SIG-M5 treated with dmso at 0.1 percent for 504 hours (cell line): Measurements from ENCODE around the gene FOXF1.

Source experiments
- DNase-seq: peaks from one replicate; lab custom pipeline; 2025; ENCODE audit not compliant: unreplicated experiment; lab: John Stamatoyannopoulos, UW

The FOXF1 gene

DNA sequence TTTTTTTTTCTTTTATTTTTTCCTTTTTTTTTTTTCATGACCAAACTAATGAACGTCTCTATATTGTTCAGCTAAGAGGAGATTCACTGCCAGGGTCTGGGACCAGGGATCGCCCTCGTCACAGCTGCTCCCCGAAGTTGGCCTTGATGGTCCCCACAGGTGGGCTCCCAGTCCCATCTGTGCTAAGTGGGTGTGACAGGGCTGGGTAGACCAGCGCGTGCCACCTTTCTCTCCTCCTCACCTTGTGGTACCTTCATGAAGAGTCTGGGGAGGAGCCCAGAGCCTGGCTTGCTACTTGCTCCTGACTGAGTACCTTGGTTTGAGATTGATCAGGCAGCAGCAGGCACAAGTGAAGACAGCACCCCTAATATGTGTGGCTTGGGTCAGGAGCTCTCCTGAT lies 6.5 kb upstream of the FOXF1 start:
- no peak for DNase-seq

DNA sequence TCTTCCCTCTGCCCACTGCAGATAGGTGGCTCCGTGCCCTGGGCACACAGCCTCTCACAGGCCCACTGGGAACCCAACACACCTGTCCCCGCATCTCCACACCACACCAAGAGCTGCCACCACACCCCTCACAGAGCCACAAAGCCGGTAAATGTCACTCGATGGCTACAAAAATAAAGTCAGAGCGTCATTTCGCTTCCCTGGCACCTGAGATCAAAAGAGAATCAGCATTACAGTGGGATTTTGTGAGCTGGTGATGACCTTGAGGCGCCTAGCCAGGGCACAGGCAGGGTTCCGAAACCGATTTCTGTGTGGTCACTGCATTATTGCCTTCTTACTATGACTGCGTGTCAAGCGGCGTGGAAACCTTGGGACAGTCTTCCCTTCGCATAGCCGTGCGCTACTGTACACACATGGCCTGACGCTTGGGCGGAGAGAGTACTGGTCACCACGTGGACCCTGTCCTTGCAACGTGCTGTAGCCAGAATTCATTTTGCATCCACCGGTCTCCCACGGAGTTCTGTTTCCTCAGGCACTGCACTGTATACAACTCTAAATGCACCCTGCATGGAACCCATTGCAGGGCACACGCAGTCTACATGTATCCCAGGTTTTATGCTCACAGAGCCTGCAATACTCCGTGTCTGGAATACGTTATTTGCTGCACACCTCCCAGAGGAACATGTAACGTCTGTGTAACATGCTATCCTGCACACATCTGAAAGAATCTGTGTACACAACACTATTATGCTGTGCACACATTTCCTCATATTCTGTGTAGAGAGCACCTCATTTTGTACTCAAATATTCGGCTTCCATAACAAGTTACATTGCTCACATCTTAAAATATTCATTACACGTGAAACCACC lies 5.8 kb upstream of the FOXF1 start:
- DNase-seq: no peak

DNA sequence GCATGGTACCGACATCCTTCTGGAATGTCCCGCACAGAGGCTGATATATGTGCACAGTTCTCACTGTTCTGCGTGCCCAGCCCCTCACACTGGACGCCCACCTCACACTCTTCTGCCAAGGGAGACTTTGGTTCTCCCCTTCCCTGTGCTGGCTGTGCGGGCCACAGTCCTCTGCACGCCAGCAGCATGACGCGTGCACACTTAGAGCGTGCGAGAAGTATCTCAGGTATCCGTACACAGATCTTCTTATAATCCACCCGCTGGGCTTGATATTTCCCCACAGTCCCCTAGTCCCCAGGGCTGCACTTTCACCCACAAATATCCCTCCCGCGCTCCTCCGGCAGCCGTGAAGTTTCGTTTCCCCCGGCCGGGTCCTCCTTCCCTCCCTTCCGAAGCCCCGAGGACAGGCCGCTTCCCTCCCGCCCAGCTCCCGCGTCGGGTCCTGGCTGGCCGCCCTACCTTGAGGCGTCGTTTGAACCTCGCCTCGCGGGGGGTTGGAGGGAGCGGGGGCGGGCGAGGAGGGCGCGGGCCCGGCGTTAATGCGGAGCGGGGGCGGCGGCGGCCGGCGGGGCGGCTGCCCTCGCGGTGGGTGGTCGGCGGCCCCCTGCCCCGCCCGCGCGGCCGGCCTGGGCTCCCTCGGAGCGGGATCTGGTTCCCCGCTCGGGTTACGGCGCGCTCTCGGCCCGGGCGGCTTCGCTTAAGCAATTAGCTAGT lies 5.0 kb upstream of the FOXF1 start:
- no peak for DNase-seq

DNA sequence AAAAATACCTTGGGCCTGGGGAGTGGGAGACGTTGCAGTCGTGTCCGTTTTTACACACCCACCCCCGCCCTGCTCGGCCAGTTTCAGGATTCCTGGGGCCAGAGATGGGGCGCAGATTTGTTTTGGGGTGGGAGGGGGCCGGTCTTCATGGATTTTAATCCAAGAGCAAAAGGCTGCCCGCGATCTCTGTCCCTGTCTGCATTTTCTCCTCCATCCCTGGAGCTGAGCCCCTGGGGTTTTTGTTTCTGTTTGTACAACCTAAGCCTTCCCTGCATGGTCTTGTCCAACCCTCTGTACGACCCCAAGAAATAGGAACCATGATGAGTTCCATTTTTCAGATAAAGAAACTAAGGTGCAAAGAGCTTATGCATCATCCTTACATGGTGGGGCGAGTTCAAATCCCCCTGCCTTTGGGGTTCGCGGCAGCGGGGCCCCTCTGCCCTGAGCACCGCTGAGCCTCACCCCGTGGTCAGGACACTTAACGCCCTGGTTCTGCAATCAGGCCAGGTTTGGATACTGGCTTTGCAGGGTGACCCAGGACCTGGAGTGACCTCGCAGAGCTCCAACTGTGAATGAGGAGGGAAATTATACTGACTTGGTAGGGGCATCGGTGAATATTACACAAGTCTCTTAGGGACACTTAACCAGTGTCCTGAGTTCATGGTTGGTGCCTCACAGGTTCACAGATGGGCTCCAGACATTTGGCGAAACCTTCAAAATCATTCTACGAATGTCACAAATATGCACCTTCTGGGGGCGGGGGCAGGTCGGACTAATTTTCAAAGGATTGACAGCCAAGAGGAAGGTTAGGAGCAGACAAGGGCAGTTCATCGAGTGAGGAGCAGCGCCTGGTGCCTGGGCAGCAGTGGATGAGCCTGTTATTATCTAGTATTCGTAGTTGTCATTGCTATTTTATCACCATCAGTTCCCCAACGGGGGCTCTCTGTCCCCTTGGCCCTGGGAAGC lies 4.1 kb upstream of the FOXF1 start:
- no peak for DNase-seq

DNA sequence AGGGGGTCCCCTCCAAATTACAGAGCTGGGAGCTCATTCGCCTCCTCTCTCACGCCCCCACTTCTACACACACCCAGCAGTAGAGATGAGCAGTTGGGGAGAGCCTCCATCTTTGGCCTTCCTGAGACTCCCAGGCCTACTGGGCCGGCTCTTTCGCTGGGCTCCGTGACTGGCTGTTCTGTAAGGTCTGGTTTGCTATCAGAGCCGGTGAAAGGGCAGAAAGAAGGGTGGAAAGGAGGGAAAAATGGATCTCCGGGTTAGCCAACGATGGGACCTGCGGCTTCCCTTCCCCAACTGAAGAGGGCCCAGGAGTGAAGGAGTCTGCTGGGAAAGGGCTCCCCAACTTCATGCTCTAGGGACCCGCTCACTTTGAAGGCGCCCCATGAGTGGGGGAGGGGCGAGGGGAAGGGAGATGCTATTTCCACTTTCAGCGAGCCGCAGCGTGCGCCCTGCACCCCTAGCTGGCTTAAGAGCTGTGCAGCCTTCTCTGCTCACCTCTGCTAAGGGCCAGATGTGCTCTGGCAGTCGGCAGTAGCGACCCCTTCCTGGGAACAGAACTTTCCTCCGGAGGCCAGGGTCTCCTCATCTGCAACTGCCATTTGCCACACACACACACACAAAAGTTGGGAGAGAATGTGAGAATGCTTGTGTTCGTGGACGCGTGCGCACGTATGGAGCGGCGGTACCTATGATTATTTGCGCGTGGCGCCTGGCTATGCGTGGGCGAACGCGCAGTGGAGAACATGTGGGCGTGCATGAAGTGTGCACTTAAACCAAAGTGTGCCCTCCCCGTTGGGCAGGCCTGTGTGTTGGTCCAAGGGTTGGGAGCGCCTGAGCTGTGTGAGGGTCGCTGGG lies 2.9 kb upstream of the FOXF1 start:
- DNase-seq: no peak

DNA sequence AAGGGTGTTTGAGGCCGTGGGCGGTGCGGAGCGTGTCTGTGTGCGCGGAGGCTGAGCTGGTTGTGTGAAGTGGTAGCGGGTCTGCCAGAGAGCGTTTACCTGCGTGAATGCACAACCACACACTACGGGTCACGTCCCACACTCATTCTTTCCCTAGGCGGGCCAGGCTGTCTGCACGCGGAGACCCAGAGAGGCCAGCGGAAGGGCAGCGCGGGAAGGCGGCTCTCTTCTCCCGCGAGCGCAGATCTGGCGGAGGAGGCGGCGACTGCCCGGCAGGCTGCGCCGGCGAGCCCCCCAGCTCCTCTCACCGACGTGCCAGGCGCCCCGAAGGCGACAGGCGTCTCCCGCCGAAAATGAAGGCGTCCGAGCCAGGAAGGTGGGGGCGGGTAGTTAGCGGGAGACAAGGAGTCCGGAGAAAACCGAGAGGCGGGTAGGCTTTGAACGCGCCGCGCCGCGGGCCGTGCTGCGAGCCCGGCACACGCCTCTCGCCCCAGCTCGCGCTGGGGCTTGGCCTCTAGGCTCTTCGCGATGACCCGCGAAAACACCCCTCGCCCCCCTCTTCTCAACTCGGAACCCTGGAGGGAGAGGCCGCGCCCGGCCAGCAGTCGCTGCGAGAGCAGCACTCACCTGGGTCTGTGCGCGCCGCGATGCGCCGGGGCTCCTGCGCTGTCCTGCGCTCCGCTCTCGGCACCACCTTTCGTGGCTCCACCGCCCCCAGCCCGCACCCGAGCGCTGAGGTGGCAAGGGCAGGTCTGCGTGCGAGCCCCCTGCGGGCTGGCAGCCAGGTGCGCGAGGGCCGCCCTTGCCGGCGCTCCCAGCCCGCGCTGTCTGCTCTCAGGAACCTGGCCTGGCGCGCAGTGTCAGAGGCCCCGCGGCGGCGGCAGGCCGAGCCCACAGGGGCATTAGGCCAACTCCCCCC lies 2.0 kb upstream of the FOXF1 start:
- no peak for DNase-seq

DNA sequence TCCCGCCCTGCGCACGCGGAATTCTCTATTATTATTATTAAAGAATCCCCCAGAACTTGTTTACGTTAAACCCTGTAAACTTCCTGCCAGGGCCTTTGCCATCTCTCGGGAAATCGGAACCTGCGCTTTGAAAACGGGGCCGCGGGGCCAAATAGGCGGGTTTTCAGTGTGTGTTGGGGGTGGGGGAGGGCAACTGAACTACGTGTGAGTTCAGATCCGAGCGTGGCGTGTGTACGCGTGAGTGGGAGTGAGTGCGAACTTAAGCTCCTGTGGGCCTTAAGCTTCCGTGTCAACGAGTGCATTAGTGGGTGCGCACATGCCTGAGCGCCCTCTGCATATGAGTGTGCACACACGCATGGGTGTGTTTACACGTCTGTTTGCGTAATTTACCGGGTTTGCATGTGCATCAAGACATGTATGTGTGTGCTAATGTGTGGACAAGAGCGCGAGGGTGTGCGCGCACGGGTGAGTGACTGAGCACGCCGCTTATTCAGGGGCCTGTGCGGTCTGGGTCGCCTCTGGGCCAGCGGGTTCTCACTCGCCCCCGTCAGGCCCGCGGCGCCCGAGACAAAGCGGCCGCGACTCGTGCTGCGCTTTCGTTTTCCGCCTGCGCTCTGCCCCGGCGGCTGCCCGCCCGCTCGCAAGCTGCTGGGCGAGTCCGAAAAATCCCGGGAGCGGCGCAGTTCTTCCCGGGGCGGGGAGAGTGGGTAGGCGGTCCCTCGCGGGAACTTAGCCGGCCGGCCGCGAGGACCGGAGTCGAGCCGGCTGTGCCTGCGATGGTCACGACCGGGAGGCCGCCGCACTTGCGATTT lies 1.2 kb upstream of the FOXF1 start:
- DNase-seq: no peak

DNA sequence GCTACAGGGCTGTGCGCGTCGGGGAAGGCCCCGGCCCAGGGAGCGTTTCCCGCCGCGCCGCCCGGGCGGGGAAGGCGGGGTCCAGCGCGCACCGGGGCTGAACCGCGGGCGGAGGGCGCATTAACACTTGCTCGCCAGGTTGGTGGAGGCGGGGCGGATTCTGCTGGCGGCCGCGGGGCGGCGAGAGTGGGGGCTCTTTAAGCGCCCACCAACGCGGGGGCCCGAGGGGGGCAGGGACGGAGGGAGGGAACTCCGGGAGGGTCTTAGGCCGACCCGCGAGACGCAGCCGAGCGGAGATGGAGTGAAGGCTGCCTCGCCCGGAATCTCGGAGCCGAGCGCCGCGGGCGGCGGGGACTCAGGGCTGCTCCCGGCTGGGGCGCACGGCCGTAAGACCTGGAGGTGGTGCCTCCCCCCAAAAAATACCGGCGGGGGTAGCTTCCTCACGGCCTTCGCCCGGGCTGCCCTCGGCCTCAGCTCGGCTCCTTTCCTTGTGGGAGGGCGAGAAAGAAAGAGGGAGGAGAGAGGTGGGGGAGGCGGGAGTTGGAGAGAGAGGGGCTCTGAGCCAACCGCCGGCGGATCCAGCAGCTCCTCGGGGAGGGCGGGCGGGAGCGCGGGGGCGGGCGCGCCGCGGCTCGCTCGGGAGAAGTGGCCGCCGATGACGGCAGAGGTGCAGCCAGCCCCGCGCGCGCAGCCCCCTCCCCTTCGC lies 415 bp upstream of the FOXF1 start:
- no peak for DNase-seq

DNA sequence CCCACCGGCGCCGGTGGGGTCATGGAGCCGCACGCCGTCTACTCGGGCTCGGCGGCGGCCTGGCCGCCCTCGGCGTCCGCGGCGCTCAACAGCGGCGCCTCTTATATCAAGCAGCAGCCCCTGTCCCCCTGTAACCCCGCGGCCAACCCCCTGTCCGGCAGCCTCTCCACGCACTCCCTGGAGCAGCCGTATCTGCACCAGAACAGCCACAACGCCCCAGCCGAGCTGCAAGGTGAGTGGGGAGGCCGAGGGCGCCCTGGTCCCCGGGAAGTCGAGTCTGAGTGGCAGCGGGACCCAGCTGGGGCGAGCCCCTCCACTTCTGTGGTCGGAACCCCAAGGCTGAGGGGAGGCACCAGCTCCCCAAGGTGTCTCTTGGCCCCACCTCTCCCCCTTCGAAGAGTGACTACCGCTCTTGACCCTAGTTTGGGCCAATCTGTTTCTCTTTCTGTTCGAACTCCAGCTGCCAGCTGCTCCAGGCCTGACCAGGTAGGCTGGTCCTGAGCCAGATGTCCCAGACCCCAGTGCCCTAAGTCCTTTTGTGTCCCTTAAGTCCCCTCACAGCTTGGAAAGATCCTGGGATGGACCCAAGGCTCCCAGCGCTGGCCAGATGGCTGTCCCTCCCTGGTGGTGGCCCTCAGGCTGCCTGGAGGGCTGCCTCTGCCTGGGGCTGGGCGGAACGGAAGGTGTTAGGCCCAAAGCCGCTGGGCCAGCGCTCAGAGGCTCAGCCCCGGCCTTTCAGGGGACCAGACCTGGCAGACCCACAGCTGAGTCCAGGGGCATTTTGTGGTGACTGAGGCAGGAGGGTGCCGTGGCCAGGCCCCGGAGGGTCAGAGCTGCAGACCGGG lies 1.2 kb downstream of the FOXF1 start:
- DNase-seq: no peak

DNA sequence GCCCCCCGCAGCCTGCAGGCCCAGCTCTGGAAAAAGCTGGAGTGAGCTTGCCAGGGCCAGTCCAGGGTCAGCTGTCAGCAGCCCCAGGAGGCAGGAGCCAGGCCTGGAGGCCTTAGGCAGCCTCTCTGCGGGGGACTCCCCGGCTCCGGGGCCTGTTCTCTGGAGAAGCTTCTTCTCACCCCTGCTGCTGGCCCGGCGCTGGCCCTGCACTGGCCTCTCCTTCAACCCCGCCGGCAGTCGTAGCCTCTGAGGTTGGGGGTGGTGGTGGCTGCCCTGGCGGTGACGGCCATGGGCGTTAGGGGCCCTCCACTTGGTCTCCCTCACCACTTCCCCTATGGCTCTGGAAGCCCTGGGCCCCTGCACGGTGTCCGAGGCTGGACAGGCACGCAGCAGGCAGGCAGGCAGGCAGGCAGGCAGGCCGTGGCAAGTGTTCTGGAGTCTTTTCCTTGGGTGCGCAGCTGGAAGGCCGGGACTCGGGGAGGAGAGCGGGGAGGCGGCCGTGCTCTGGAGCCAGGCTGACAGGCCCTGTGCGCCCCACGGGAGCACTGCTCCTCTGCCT lies 2.1 kb downstream of the FOXF1 start:
- no peak for DNase-seq

DNA sequence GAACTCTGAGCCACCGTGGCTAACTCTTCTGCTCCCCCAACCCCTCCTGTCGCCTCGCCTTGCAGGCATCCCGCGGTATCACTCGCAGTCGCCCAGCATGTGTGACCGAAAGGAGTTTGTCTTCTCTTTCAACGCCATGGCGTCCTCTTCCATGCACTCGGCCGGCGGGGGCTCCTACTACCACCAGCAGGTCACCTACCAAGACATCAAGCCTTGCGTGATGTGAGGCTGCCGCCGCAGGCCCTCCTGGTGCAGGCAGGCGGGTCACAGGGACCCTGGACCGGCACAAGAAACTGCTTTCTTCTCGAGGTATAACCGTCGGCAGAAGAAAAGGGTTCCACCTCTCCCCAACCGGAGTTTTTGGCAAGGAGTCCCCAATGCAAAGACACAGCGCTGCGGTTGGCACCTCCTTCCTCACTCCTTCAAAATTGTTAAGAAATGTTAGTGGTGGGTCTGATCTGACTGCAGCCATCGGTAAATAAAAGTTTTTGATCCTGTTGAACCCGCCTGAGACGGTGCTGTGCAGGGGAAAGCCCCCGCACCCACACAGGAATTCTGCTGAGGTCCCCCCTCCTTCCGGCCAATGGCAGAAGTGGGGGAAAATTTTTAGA lies 2.6 kb downstream of the FOXF1 start:
- no peak for DNase-seq

DNA sequence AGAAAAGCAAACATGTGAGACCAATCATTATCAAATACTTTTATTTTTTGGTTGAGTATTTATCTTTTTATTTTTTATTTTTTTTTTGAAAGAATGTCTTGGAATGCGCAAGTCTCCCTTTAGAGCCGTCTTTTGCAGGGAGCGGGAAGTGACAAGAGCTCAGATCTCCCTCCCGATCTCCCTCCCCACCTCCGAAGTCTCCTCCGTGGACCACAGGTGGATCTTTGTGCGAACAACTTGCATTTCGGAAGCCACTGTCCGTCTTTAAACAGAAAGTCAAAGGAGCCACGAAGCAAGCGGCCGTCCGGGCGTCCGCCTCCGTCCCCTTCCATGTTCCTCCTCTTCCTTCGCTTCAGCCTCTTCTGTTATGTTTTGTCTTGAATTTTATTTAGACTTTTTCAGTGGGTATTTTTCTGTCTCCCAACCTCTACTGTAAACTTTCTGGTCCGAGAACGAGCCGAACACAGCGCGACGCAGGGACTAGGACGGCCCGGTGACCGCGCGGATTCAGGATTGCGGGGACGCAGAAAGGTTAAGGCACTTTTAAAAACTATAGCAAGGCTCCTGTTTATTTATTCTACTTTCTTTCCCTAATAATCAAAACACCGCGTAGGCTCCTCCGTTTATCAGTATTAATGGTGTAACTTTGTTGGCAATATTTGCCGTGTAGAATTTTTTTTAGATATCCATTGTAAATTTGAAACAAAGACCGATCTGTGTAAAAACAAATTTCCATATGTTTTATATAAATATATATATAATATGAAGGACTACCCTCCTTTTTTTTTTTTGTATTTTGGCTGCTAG lies 3.3 kb downstream of the FOXF1 start:
- no peak for DNase-seq

DNA sequence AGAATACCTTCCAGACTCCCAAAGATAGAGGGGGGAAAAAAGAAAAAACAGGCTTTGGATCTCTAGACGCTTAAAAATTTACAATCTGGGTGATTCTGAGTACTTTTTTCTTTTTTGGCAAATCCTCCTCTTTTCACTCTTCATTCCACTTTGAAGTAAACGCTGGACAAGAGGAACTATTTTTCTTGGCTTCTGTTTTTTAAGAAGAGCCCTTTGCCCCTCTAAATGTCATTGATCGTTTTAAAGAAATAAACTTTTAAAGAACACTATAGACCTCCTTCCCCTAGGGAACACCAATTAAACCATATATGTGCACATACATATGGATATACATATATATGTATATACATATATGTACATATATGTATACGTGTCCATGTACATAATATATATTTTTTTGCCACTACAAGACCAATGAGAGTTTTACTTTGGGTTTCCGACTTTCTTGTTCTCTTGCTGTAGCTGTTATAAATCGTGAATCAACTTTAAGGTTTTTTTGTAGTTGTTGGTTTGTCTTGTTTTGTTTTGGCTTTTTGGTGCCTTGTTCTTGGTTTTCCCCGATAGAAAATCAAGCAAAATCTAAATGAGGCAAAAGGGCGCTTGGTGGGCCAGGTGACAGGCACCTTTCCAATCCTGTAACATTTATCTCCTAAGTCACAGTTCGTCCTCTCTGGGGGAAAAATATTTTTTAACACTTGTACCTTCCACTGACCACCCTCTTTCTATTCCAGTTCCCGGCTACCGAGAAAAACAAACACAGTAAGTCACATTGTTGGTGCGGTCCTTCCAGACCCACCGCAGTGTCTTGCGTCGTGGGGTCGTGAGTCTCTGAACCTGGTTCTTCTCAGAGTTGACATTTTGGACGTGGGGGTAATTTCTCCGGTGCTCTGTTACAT lies 4.4 kb downstream of the FOXF1 start:
- no peak for DNase-seq

DNA sequence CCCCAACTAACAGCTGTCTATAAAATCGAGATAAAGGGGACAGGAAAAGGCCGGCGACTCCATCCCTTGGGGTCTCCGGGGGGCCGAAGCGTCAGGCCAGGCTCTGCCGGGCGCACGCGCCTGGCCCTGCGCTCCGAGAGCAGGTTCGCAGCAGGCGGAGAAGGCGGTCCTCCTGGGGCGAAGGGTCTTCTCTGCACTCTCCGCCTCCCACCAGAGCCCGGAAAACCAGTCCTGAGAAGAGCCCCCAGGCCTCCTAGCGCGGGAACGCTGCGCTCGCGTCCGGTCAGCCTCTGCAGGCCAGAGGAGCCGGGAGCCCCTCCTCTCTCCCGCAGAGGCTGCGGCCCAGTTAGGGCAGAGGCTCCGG lies 5.1 kb downstream of the FOXF1 start:
- DNase-seq: no peak
